Trophoblast cell (in vitro differentiated cells and primary cell): ENCODE data around the gene MARK2.

Experiments
- DNase-seq, 2 donors: peaks; one replicate each; pipeline ENCODE4 v3.0.0-alpha.2; 2016
- H2AFZ ChIP-seq: 2 replicates; pipeline ENCODE4 v1.6.1; 2013; ENCODE audit warnings: low read length, moderate library complexity, mild to moderate bottlenecking; ENCODE audit not compliant: insufficient read depth, poor library complexity
- H2AK5ac ChIP-seq: 2 replicates; pipeline ENCODE4 v1.6.1; 2013; ENCODE audit warnings: mild to moderate bottlenecking, low read length
- H2BK120ac ChIP-seq: 2 replicates; pipeline ENCODE4 v1.6.1; 2013; ENCODE audit warnings: low read length, mild to moderate bottlenecking, moderate library complexity; ENCODE audit not compliant: insufficient read depth, poor library complexity
- H2BK12ac ChIP-seq: 2 replicates; pipeline ENCODE4 v1.6.1; 2013; ENCODE audit warnings: mild to moderate bottlenecking, low read length, moderate library complexity
- H2BK5ac ChIP-seq: 2 replicates; pipeline ENCODE4 v1.6.1; 2013; ENCODE audit warnings: low read length, low read depth, moderate library complexity, mild to moderate bottlenecking; ENCODE audit not compliant: poor library complexity
- H3K14ac ChIP-seq: 2 replicates; pipeline ENCODE4 v1.6.1; 2013; ENCODE audit warnings: mild to moderate bottlenecking, low read length
- H3K18ac ChIP-seq: 2 replicates; pipeline ENCODE4 v1.6.1; 2013; ENCODE audit warnings: mild to moderate bottlenecking, low read length
- H3K23ac ChIP-seq: 2 replicates; pipeline ENCODE4 v1.6.1; 2013; ENCODE audit warnings: low read length
- H3K27ac ChIP-seq: 2 replicates; pipeline ENCODE4 v1.5.1; 2013; ENCODE audit warnings: low read depth, mild to moderate bottlenecking, inconsistent platforms, low read length, moderate library complexity
- H3K27me3 ChIP-seq: 2 replicates; pipeline ENCODE4 v1.6.1; 2013; ENCODE audit warnings: inconsistent platforms, mild to moderate bottlenecking, low read length, moderate library complexity; ENCODE audit not compliant: insufficient read depth
- H3K36me3 ChIP-seq, 2 experiments: 1 replicate in 1 of 2; 2 replicates in 1 of 2; pipeline ENCODE4 v1.6.1; 2013; ENCODE audit warnings: low read length in 2 of 2, mild to moderate bottlenecking in 2 of 2, moderate library complexity in 1 of 2; ENCODE audit not compliant: insufficient read depth in 2 of 2, control insufficient read depth in 1 of 2
- H3K4ac ChIP-seq: 2 replicates; pipeline ENCODE4 v1.6.1; 2013; ENCODE audit warnings: low read depth, mild to moderate bottlenecking, low read length, moderate library complexity
- H3K4me1 ChIP-seq, 2 experiments: 1 replicate in 1 of 2; 2 replicates in 1 of 2; pipeline ENCODE4 v1.6.1; 2013; ENCODE audit warnings: low read length in 2 of 2, mild to moderate bottlenecking in 2 of 2, moderate library complexity in 1 of 2; ENCODE audit not compliant: insufficient read depth in 2 of 2, control insufficient read depth in 1 of 2
- H3K4me2 ChIP-seq: 2 replicates; pipeline ENCODE4 v1.6.1; 2013; ENCODE audit warnings: inconsistent platforms, mild to moderate bottlenecking, low read length, moderate library complexity
- H3K4me3 ChIP-seq: 2 replicates; pipeline ENCODE4 v1.5.1; 2013; ENCODE audit warnings: mild to moderate bottlenecking, low read depth, low read length, inconsistent platforms
- H3K79me1 ChIP-seq: one replicate; pipeline ENCODE4 v1.6.1; 2013; ENCODE audit warnings: low read length
- H3K79me2 ChIP-seq: 2 replicates; pipeline ENCODE4 v1.6.1; 2013; ENCODE audit warnings: low read length, mild to moderate bottlenecking; ENCODE audit not compliant: control insufficient read depth, insufficient read depth, poor library complexity
- H3K9ac ChIP-seq: 2 replicates; pipeline ENCODE4 v1.6.1; 2013; ENCODE audit warnings: mild to moderate bottlenecking, low read length
- H3K9me3 ChIP-seq: 2 replicates; pipeline ENCODE4 v1.6.1; 2013; ENCODE audit warnings: low read depth, mild to moderate bottlenecking, control low read depth, inconsistent platforms, low read length; ENCODE audit not compliant: insufficient read depth
- H4K12ac ChIP-seq: 2 replicates; pipeline ENCODE4 v1.6.1; 2013; ENCODE audit warnings: low read depth, mild to moderate bottlenecking, low read length, moderate library complexity
- H4K8ac ChIP-seq: 2 replicates; pipeline ENCODE4 v1.6.1; 2013; ENCODE audit warnings: low read depth, mild to moderate bottlenecking, low read length, moderate library complexity
- H4K91ac ChIP-seq: one replicate; pipeline ENCODE4 v1.6.1; 2013; ENCODE audit warnings: low read depth, mild to moderate bottlenecking, low read length, moderate library complexity
- WGBS: extraction: QIAGEN DNeasy Blood & Tissue Kit; methylation state at CpG from one replicate; pipeline ENCODE4 v1.1.7; 2013; ENCODE audit warnings: missing lambda C conversion rate; ENCODE audit not compliant: insufficient read length, insufficient coverage; ENCODE audit errors: extremely low coverage; 5-methylcytosine and 5-hydroxymethylcytosine counted together

The MARK2 gene

DNA sequence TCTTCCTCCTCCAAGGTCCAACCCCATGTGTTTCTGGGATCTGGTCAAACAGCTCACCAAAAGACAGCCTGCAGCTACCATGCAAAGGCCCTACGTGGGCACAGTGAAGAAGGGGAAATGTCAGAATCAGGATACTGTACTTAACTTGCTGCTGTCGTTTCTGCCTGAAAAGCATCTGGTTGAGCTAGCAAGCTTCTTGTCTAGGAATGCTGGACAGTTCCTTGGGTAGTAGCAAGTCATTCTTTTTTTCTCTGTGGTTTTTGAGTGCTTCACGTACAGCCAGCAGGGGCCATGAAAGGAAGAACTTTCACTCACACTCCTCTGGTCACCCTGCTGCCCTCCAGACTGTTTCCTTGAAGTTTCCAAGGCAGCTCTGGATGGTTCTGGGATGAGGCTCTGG, 53.3 kb downstream of the MARK2 start:
- H3K36me3 ChIP-seq = peaks cover 20 to 28% of the 10 kb centered on the region in 2 experiments
- peaks cover 7% of the 10 kb centered on the region for H3K79me2 ChIP-seq
- H2BK12ac ChIP-seq = no peak overlapping the region
- H3K27ac ChIP-seq = no peak overlapping the region
- H3K4ac ChIP-seq = no peak overlapping the region
- H2BK120ac ChIP-seq = no peak overlapping the region
- peak in 1 of 2 donors; percentile 23 for DNase-seq
- no peak overlapping the region for H3K4me3 ChIP-seq
- no peak overlapping the region for H2BK5ac ChIP-seq
- H3K9me3 ChIP-seq = no peaks in the 10 kb centered on the region
- H2AK5ac ChIP-seq = no peak overlapping the region
- no peak overlapping the region for H3K18ac ChIP-seq
- H2AFZ ChIP-seq = no peak overlapping the region
- no peak overlapping the region for H4K91ac ChIP-seq
- H3K23ac ChIP-seq = no peak overlapping the region
- no peak overlapping the region for H4K8ac ChIP-seq
- peaks cover 5% of the 10 kb centered on the region for H3K79me1 ChIP-seq
- H3K9ac ChIP-seq = no peak overlapping the region
- no peak overlapping the region for H3K4me2 ChIP-seq
- H3K27me3 ChIP-seq = no peaks in the 10 kb centered on the region
- H3K14ac ChIP-seq = no peak overlapping the region
- peaks cover 19 to 23% of the 10 kb centered on the region in 2 experiments for H3K4me1 ChIP-seq
- H4K12ac ChIP-seq = no peak overlapping the region
- whole genome bisulfite sequencing = no CpG with 5 or more reads among the region's 3 CpGs

DNA sequence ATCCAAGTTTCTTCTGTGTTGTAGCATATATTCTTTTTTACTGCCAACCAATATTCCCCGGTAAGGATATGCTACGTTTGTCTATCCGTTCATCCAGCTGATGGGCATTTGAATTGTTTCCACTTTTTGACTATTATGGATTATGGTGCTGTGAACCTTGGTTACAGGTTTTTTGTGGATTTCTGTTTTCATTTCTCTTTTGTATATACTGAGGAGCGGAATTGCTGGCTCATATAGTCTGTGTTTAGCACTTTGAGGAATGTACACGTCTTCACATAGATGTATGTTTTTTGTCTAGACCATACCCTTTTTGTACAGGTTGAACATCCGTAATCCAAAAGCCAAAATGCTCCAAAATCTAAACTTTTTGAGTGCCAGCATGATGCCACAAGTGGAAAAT, 54.4 kb downstream of the MARK2 start:
- no peak overlapping the region for H4K12ac ChIP-seq
- H3K27ac ChIP-seq = no peak overlapping the region
- H3K27me3 ChIP-seq = no peaks in the 10 kb centered on the region
- H2BK120ac ChIP-seq = no peak overlapping the region
- H3K9ac ChIP-seq = no peak overlapping the region
- H3K9me3 ChIP-seq = no peaks in the 10 kb centered on the region
- no CpG with 5 or more reads among the region's 6 CpGs for WGBS
- peaks cover 7% of the 10 kb centered on the region for H3K79me2 ChIP-seq
- no peak overlapping the region for H2AK5ac ChIP-seq
- H3K23ac ChIP-seq = no peak overlapping the region
- no peak overlapping the region for H3K4me3 ChIP-seq
- no peak overlapping the region for H3K18ac ChIP-seq
- H2AFZ ChIP-seq = no peak overlapping the region
- H3K14ac ChIP-seq = no peak overlapping the region
- no peak overlapping the region for H4K8ac ChIP-seq
- H2BK12ac ChIP-seq = no peak overlapping the region
- H3K4me2 ChIP-seq = no peak overlapping the region
- peaks cover 5% of the 10 kb centered on the region for H3K79me1 ChIP-seq
- no peak overlapping the region for H3K4ac ChIP-seq
- peaks cover 27 to 40% of the 10 kb centered on the region in 2 experiments for H3K36me3 ChIP-seq
- no peak overlapping the region for H4K91ac ChIP-seq
- no peak for DNase-seq
- H3K4me1 ChIP-seq = peaks cover 12 to 15% of the 10 kb centered on the region in 2 experiments
- H2BK5ac ChIP-seq = no peak overlapping the region

DNA sequence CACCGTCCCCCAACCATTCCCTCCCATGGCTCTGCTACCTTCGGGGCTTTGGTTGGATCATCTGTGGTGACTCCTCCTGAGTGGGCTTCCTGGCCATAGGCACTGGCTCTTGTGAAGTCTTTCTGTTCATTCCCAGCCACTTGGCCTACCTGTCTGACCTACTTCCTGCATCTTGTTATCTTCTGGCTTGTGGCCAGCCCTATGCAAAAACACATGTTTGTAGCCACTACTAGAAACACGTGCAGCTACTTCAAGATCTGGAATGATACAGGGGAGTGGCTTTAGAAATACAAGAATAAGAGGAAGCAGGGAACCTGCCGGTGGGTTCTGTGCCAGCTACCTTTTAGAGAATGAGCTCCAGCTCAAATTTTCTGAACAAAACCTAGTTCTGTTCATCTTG, 57.2 kb downstream of the MARK2 start:
- no CpG with 5 or more reads among the region's 4 CpGs for WGBS
- H3K9me3 ChIP-seq = no peaks in the 10 kb centered on the region
- H3K14ac ChIP-seq = no peak overlapping the region
- H3K4ac ChIP-seq = no peak overlapping the region
- H4K12ac ChIP-seq = no peak overlapping the region
- H3K27ac ChIP-seq = no peak overlapping the region
- H3K36me3 ChIP-seq = peaks cover 47 to 62% of the 10 kb centered on the region in 2 experiments
- H3K79me2 ChIP-seq = no peaks in the 10 kb centered on the region
- H3K9ac ChIP-seq = no peak overlapping the region
- H3K4me3 ChIP-seq = no peak overlapping the region
- no peak overlapping the region for H3K4me2 ChIP-seq
- H4K91ac ChIP-seq = no peak overlapping the region
- peaks cover 2 to 3% of the 10 kb centered on the region in 2 experiments for H3K4me1 ChIP-seq
- no peak overlapping the region for H2AK5ac ChIP-seq
- no peak overlapping the region for H3K18ac ChIP-seq
- no peaks in the 10 kb centered on the region for H3K27me3 ChIP-seq
- H4K8ac ChIP-seq = no peak overlapping the region
- no peak overlapping the region for H2AFZ ChIP-seq
- H2BK5ac ChIP-seq = no peak overlapping the region
- DNase-seq = no peak
- H2BK120ac ChIP-seq = no peak overlapping the region
- H2BK12ac ChIP-seq = no peak overlapping the region
- no peak overlapping the region for H3K23ac ChIP-seq
- H3K79me1 ChIP-seq = no peaks in the 10 kb centered on the region

DNA sequence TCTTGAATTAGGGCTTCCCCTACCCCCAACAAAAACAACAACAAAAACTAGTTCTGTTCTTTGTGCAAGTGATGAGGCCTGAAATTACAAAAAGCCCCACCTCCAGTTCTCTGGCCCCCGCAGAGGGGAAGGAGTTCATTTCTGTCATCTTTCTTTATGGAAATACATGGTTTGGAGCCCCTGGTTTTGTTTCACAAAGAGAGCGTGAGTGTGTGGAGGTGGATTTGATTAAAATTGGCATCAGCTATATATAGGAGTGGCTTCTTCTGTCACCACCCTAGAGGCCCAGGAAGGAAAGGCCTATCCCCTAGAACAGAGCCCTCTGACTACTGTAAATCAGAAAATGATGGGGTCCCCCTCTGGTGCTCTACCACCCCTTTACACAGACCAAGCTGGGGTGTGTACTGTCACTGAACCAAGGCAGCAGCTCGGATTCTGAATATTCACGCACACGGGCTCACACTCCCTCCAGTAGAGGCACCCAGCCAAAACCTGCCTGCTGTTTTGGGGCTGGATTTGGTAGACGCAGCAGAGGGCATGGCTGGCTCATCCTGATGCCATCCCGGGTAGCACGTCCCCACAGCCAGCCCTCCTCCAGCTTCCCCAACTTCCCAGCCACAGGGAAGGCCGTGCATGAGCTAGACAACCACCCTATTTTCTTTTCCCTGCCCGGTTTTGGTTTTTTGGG, 58.7 kb downstream of the MARK2 start:
- WGBS = no CpG with 5 or more reads among the region's 10 CpGs
- H2BK5ac ChIP-seq = no peak overlapping the region

More for the DNA sequence above, 58.7 kb downstream of the MARK2 start:
- Histone ChIP-seq H4K12ac (no peak overlapping the region), H3K27ac (no peak overlapping the region), H3K4me3 (no peak overlapping the region), H3K14ac (no peak overlapping the region), H4K91ac (no peak overlapping the region), H2BK120ac (no peak overlapping the region), H3K79me2 (no peaks in the 10 kb centered on the region), H2AK5ac (no peak overlapping the region), H3K36me3 (peaks cover 57 to 75% of the 10 kb centered on the region in 2 experiments), H3K9ac (no peak overlapping the region), H4K8ac (no peak overlapping the region), H3K4me1 (no peaks in the 10 kb centered on the region), H3K4me2 (no peak overlapping the region), H3K79me1 (no peaks in the 10 kb centered on the region), H3K27me3 (no peaks in the 10 kb centered on the region), H3K4ac (no peak overlapping the region), H3K9me3 (peaks cover 1% of the 10 kb centered on the region), H2BK12ac (no peak overlapping the region), H3K23ac (no peak overlapping the region), H2AFZ (no peak overlapping the region), H3K18ac (no peak overlapping the region)
- no peak for DNase-seq
